Measurements from ENCODE around the gene WWOX.

- TF ChIP-seq EZH2 (IDR thresholded peaks at IDR 0.05; ENCODE audit: borderline replicate concordance, insufficient read depth, low read depth, low read length, poor library complexity, severe bottlenecking) (no peak), CTCF (IDR thresholded peaks at IDR 0.05) (no peak)
Observed at GRCh38 chr16:78206623-78207223, 107.3 kb downstream of the WWOX start.
